A549 (cell line): ENCODE results near the gene WBP2. TPM values are rescaled to one million over a fixed set of nuclear protein-coding genes. Genes with fewer than 3 reads are reported as not detected.

ENCODE experiments used
- ATAC-seq, 2 experiments: fragments of 200-7000 bp in 1 of 2; fragments of >200 bp in 1 of 2; cut with Nextera tagmentation in 1 of 2; cut with Tn5 transposase in 1 of 2; 3 replicates each; pipeline versions ENCODE4 v1.8.0 to v1.9.1; 2018 to 2020; ENCODE audit warnings: mild to moderate bottlenecking in 1 of 2, moderate library complexity in 1 of 2
- CTCF ChIA-PET: fragments of 300-600 bp; sonication (Branson Sonifier 250); formaldehyde crosslinking; extraction: SDS; loops from one replicate; lab custom pipeline; 2021; ENCODE audit warnings: antibody characterized with exemption, inconsistent platforms; lab: Yijun Ruan, JAX
- POLR2A ChIA-PET: fragments of 350-600 bp; formaldehyde crosslinking; extraction: SDS; loops from one replicate; lab custom pipeline; 2021; ENCODE audit warnings: antibody characterized with exemption, inconsistent platforms; lab: Yijun Ruan, JAX
- DNase-seq, 2 experiments: peaks; one replicate each; pipeline versions ENCODE4 v3.0.0 to v3.0.0-alpha.2; 2011 to 2016; ENCODE audit warnings: low read depth in 1 of 2, low spot score in 1 of 2
- FAIRE-seq: peaks from 2 replicates; lab custom pipeline; 2011; peaks lifted over from hg19 to GRCh38; lab: Jason Lieb, UNC
- H3K27ac ChIP-seq, 2 experiments: fragments of >200 bp; sonication (Bioruptor Twin); formaldehyde crosslinking; 3 replicates each; pipeline ENCODE4 v1.5.1; 2016 to 2017
- H3K4me1 ChIP-seq: fragments of >200 bp; sonication (Bioruptor Twin); formaldehyde crosslinking; 3 replicates; pipeline ENCODE4 v1.6.1; 2016
- H3K4me2 ChIP-seq: fragments of >200 bp; sonication (Bioruptor Twin); formaldehyde crosslinking; 3 replicates; pipeline ENCODE4 v1.6.1; 2016
- H3K4me3 ChIP-seq: fragments of >200 bp; sonication (Bioruptor Twin); formaldehyde crosslinking; 3 replicates; pipeline ENCODE4 v1.5.1; 2016
- H3K9me3 ChIP-seq: fragments of >200 bp; sonication (Bioruptor Twin); formaldehyde crosslinking; 3 replicates; pipeline ENCODE4 v1.6.1; 2016
- BHLHE40 ChIP-seq: IDR thresholded peaks from 2 replicates; pipeline ENCODE4 v1.6.1; 2012; ENCODE audit warnings: low read depth, low read length, inconsistent platforms
- CHD2 ChIP-seq: fragments of 150-350 bp; IDR thresholded peaks from 2 replicates; pipeline ENCODE4 v1.6.1; 2014; ENCODE audit warnings: low read length; ENCODE audit not compliant: partially characterized antibody
- EHF ChIP-seq: fragments of 250-450 bp; sonication (Bioruptor Pico); IDR thresholded peaks from 2 replicates; pipeline ENCODE4 v1.5.0; 2020; ENCODE audit warnings: mild to moderate bottlenecking
- FOSB ChIP-seq: fragments of 250-450 bp; sonication (Bioruptor Pico); IDR thresholded peaks from 2 replicates; pipeline ENCODE4 v1.5.0; 2020; ENCODE audit warnings: mild to moderate bottlenecking, moderate library complexity
- GATA3 ChIP-seq: IDR thresholded peaks from 2 replicates; pipeline ENCODE4 v1.6.1; 2012; ENCODE audit warnings: borderline replicate concordance
- HDAC2 ChIP-seq: fragments of 200-600 bp; sonication (generic); IDR thresholded peaks from 2 replicates; pipeline ENCODE4 v1.6.1; 2016
- HOXA7 ChIP-seq: fragments of 250-450 bp; sonication (Bioruptor Pico); IDR thresholded peaks from 2 replicates; pipeline ENCODE4 v1.5.0; 2020; ENCODE audit warnings: mild to moderate bottlenecking, moderate library complexity
- JUNB ChIP-seq: fragments of >200 bp; sonication (Bioruptor Twin); formaldehyde crosslinking; IDR thresholded peaks from 2 replicates; pipeline ENCODE4 v1.6.1; 2016
- KDM5A ChIP-seq: fragments of 200-600 bp; sonication (generic); IDR thresholded peaks from 2 replicates; pipeline ENCODE4 v1.6.1; 2016; ENCODE audit warnings: antibody characterized with exemption, mild to moderate bottlenecking
- MAZ ChIP-seq: fragments of 150-350 bp; IDR thresholded peaks from 2 replicates; pipeline ENCODE4 v1.6.1; 2014; ENCODE audit warnings: antibody characterized with exemption, low read depth, low read length, borderline replicate concordance
- NR3C1 ChIP-seq: fragments of >200 bp; sonication (Bioruptor Twin); formaldehyde crosslinking; IDR thresholded peaks from 3 replicates; pipeline ENCODE4 v1.6.1; 2017
- POLR2A ChIP-seq: IDR thresholded peaks from 2 replicates; pipeline ENCODE4 v1.6.1; 2012; ENCODE audit warnings: mild to moderate bottlenecking, low read length
- POLR2AphosphoS2 ChIP-seq: conservative IDR thresholded peaks from 2 replicates; pipeline ENCODE4 v1.6.1; 2012; ENCODE audit warnings: low read length, improper control_type of control experiment, inconsistent platforms
- RFX5 ChIP-seq: fragments of 450-650 bp; IDR thresholded peaks from 2 replicates; pipeline ENCODE4 v1.7.1; 2014; ENCODE audit warnings: antibody characterized with exemption, mild to moderate bottlenecking, moderate library complexity
- RNF2 ChIP-seq: fragments of 200-600 bp; sonication (generic); IDR thresholded peaks from 2 replicates; pipeline ENCODE4 v1.6.1; 2016; ENCODE audit warnings: low read depth, mild to moderate bottlenecking, antibody characterized with exemption, moderate library complexity, borderline replicate concordance
- TFCP2L1 ChIP-seq: fragments of 250-450 bp; sonication (Bioruptor Pico); IDR thresholded peaks from 2 replicates; pipeline ENCODE4 v1.5.0; 2021; ENCODE audit warnings: mild to moderate bottlenecking
- ZFP36 ChIP-seq: fragments of 450-650 bp; IDR thresholded peaks from 2 replicates; pipeline ENCODE4 v1.6.1; 2014; ENCODE audit warnings: borderline replicate concordance; ENCODE audit not compliant: partially characterized antibody
- ZNF302 ChIP-seq: fragments of 250-450 bp; sonication (Bioruptor Pico); IDR thresholded peaks from 2 replicates; pipeline ENCODE4 v1.9.0; 2021; ENCODE audit warnings: inconsistent platforms, mild to moderate bottlenecking, moderate library complexity
- WGBS: methylation state at CpG from one replicate; pipeline ENCODE4 v1.1.6; 2017; ENCODE audit errors: missing lambda C conversion rate; 5-methylcytosine and 5-hydroxymethylcytosine counted together
- polyA plus RNA-seq, 4 experiments: library from polyadenylated mRNA; depleted of rRNA in 3 of 4; stranded (reverse); fragments of >200 nt; fragmentation: RNase III in 1 of 4; extraction: RNeasy Plus Mini Kit Qiagen cat#74134 plus additional on column Dnase treatment in 1 of 4; gene quantifications; 2 replicates in 3 of 4; 3 replicates in 1 of 4; pipeline ENCODE4 v1.2.3, GENCODE V29; 2011 to 2017
- TF ChIP-seq, protein P1 (sequence below): fragments of >200 bp; sonication (Bioruptor Twin); formaldehyde crosslinking; IDR thresholded peaks from 2 replicates; pipeline ENCODE4 v1.6.1; 2016
- TF ChIP-seq, protein P2 (sequence below): fragments of 250-450 bp; sonication (Bioruptor Pico); IDR thresholded peaks from 2 replicates; pipeline ENCODE4 v1.5.0; 2021; ENCODE audit warnings: mild to moderate bottlenecking, moderate library complexity, borderline replicate concordance
- TF ChIP-seq, protein P3 (sequence below): fragments of >200 bp; sonication (Bioruptor Twin); formaldehyde crosslinking; IDR thresholded peaks from 3 replicates; pipeline ENCODE4 v1.5.1; 2016
- TF ChIP-seq, protein P4 (sequence below): fragments of 200-600 bp; sonication (generic); IDR thresholded peaks from 2 replicates; pipeline ENCODE4 v1.6.1; 2016; ENCODE audit warnings: antibody characterized with exemption, mild to moderate bottlenecking, moderate library complexity
- TF ChIP-seq, protein P5 (sequence below): fragments of >200 bp; sonication (Bioruptor Twin); formaldehyde crosslinking; IDR thresholded peaks from 3 replicates; pipeline ENCODE4 v1.6.1; 2016
- TF ChIP-seq, protein P6 (sequence below): fragments of 250-450 bp; sonication (Bioruptor Pico); IDR thresholded peaks from 2 replicates; pipeline ENCODE4 v1.5.0; 2020; ENCODE audit warnings: low read depth, mild to moderate bottlenecking, moderate library complexity

Gene WBP2
- polyA plus RNA-seq, 2 of the 4 experiments (the other 2 are of a cell fraction), result 39.7 to 131 TPM

DNA sequence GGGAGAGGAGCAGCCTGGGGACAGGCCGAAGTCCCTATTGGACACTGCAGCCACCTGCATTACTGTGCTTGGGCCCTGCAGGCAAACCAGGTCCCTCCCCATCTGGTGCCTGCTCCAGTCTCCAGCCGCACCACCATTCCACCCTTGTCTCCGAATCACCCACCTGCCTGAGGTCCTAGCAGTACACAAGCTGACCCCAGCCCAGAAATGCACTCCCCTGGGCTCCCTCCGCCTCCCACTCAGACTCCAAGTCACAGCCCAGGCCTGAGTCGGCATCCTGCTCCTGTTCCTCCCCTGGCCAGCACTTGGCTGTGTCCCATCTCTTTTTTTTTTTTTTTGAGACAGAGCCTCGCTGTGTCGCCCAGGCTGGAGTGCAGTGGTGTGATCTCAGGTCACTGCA, 17.2 kb downstream of the WBP2 start:
- 92% methylated on average over 7 of the region's 7 CpGs for WGBS
- ATAC-seq, result no peak
- POLR2A ChIA-PET, result no interaction called here

DNA sequence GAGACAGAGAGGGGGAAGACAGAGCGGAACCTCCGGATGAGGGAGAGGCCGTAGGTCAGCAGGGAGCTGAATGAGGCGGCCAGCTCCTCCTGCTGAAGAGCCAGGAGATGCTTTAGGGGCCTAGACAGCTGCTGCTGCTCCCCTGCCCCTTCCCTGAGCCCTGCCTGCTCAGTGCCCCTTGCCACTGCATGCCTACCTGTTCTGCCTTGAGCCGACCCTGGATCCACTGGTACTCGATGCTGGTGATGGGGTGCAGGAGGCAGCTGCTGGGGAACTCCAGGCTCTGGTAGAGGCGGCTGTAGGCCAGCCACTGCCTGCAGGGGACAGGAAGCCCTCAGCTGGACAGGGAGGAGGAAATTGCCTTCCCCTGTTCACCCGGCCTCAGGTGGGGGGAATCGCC, 18.5 kb downstream of the WBP2 start:
- Histone ChIP-seq H3K4me3 (no peak overlapping the region), H3K27ac (no peak overlapping the region), H3K4me1 (no peaks in the 10 kb centered on the region), H3K9me3 (no peaks in the 10 kb centered on the region), H3K4me2 (no peak overlapping the region)
- ATAC-seq, result no peak
- TF ChIP-seq BHLHE40 (no peak), POLR2AphosphoS2 (no peak), EHF (CRISPR knock-in tag) (no peak), ZFP36 (no peak), MAZ (no peak), CHD2 (no peak), JUNB (no peak)
- TF ChIP-seq, protein P1, sequence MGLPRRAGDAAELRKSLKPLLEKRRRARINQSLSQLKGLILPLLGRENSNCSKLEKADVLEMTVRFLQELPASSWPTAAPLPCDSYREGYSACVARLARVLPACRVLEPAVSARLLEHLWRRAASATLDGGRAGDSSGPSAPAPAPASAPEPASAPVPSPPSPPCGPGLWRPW, result no peak
- TF ChIP-seq, protein P2, sequence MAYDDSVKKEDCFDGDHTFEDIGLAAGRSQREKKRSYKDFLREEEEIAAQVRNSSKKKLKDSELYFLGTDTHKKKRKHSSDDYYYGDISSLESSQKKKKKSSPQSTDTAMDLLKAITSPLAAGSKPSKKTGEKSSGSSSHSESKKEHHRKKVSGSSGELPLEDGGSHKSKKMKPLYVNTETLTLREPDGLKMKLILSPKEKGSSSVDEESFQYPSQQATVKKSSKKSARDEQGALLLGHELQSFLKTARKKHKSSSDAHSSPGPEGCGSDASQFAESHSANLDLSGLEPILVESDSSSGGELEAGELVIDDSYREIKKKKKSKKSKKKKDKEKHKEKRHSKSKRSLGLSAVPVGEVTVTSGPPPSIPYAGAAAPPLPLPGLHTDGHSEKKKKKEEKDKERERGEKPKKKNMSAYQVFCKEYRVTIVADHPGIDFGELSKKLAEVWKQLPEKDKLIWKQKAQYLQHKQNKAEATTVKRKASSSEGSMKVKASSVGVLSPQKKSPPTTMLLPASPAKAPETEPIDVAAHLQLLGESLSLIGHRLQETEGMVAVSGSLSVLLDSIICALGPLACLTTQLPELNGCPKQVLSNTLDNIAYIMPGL (CRISPR knock-in tag), result no peak
- TF ChIP-seq, protein P3, sequence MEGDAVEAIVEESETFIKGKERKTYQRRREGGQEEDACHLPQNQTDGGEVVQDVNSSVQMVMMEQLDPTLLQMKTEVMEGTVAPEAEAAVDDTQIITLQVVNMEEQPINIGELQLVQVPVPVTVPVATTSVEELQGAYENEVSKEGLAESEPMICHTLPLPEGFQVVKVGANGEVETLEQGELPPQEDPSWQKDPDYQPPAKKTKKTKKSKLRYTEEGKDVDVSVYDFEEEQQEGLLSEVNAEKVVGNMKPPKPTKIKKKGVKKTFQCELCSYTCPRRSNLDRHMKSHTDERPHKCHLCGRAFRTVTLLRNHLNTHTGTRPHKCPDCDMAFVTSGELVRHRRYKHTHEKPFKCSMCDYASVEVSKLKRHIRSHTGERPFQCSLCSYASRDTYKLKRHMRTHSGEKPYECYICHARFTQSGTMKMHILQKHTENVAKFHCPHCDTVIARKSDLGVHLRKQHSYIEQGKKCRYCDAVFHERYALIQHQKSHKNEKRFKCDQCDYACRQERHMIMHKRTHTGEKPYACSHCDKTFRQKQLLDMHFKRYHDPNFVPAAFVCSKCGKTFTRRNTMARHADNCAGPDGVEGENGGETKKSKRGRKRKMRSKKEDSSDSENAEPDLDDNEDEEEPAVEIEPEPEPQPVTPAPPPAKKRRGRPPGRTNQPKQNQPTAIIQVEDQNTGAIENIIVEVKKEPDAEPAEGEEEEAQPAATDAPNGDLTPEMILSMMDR, result no peak
- no peak for FAIRE-seq
- WGBS, result 87% methylated on average over 9 of the region's 9 CpGs
- ChIA-PET POLR2A (interaction anchor here (0.9 kb wide), 1 partner anchor 13 kb away, joined by 3 read pairs; no protein-coding TSS in a partner anchor), CTCF (interaction anchor here (0.7 to 37.0 kb wide), 6 partner anchors 5 to 73 kb away, joined by 3 to 691 read pairs (median 6); partner anchors contain the start of genes GALK1, MRPL38, UNC13D and WBP2)
- no peak for DNase-seq

More for the DNA sequence above, 17.2 kb downstream of the WBP2 start:
- H3K27ac ChIP-seq, result no peak overlapping the region
- TF ChIP-seq NR3C1, result no peak
- TF ChIP-seq, protein P4, sequence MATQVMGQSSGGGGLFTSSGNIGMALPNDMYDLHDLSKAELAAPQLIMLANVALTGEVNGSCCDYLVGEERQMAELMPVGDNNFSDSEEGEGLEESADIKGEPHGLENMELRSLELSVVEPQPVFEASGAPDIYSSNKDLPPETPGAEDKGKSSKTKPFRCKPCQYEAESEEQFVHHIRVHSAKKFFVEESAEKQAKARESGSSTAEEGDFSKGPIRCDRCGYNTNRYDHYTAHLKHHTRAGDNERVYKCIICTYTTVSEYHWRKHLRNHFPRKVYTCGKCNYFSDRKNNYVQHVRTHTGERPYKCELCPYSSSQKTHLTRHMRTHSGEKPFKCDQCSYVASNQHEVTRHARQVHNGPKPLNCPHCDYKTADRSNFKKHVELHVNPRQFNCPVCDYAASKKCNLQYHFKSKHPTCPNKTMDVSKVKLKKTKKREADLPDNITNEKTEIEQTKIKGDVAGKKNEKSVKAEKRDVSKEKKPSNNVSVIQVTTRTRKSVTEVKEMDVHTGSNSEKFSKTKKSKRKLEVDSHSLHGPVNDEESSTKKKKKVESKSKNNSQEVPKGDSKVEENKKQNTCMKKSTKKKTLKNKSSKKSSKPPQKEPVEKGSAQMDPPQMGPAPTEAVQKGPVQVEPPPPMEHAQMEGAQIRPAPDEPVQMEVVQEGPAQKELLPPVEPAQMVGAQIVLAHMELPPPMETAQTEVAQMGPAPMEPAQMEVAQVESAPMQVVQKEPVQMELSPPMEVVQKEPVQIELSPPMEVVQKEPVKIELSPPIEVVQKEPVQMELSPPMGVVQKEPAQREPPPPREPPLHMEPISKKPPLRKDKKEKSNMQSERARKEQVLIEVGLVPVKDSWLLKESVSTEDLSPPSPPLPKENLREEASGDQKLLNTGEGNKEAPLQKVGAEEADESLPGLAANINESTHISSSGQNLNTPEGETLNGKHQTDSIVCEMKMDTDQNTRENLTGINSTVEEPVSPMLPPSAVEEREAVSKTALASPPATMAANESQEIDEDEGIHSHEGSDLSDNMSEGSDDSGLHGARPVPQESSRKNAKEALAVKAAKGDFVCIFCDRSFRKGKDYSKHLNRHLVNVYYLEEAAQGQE, result no peak
- TF ChIP-seq, protein P3, result no peak
- no peak for TF ChIP-seq KDM5A
- no peak for TF ChIP-seq RFX5
- TF ChIP-seq TFCP2L1 (CRISPR knock-in tag), result no peak
- TF ChIP-seq, protein P5, sequence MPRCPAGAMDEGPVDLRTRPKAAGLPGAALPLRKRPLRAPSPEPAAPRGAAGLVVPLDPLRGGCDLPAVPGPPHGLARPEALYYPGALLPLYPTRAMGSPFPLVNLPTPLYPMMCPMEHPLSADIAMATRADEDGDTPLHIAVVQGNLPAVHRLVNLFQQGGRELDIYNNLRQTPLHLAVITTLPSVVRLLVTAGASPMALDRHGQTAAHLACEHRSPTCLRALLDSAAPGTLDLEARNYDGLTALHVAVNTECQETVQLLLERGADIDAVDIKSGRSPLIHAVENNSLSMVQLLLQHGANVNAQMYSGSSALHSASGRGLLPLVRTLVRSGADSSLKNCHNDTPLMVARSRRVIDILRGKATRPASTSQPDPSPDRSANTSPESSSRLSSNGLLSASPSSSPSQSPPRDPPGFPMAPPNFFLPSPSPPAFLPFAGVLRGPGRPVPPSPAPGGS, result no peak
- TF ChIP-seq, protein P6, sequence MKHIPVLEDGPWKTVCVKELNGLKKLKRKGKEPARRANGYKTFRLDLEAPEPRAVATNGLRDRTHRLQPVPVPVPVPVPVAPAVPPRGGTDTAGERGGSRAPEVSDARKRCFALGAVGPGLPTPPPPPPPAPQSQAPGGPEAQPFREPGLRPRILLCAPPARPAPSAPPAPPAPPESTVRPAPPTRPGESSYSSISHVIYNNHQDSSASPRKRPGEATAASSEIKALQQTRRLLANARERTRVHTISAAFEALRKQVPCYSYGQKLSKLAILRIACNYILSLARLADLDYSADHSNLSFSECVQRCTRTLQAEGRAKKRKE (CRISPR knock-in tag), result no peak
- no peak for TF ChIP-seq HDAC2
- TF ChIP-seq POLR2A, result no peak
- no peak for TF ChIP-seq ZFP36
- no peak for TF ChIP-seq GATA3
- TF ChIP-seq ZNF302 (CRISPR knock-in tag), result no peak
- no peak for TF ChIP-seq HOXA7 (CRISPR knock-in tag)
- no peak for TF ChIP-seq RNF2
- TF ChIP-seq FOSB (CRISPR knock-in tag), result no peak
- no peak for TF ChIP-seq JUNB
- FAIRE-seq (no peak), DNase-seq (no peak)
- no peak overlapping the region for H3K4me3 ChIP-seq
- no peak overlapping the region for H3K4me2 ChIP-seq
- CTCF ChIA-PET, result interaction anchor here (0.9 to 37.0 kb wide), 4 partner anchors 3 to 67 kb away, joined by 4 to 691 read pairs (median 348); partner anchors contain the start of genes MRPL38, TRIM65, UNC13D and WBP2
- H3K9me3 ChIP-seq, result no peaks in the 10 kb centered on the region
- H3K4me1 ChIP-seq, result no peaks in the 10 kb centered on the region
